C4-2B (cell line): ENCODE results near the gene RALGAPB.
A peak's percentile ranks its signal among the peaks of the same experiment; 100 is the strongest.

Experiments
- H3K27ac ChIP-seq: fragments of 450-650 bp; 2 replicates; pipeline ENCODE4 v1.5.1; 2017
- CTCF ChIP-seq: fragments of 450-650 bp; conservative IDR thresholded peaks from 2 replicates; pipeline ENCODE4 v1.5.1; 2017; ENCODE audit warnings: mild to moderate bottlenecking
- ZFX ChIP-seq: fragments of 450-650 bp; IDR thresholded peaks from 2 replicates; pipeline ENCODE4 v1.6.1; 2017

Gene RALGAPB

GRCh38 chr20:38473367-38473795, 738 bp downstream of the RALGAPB start:
- H3K27ac ChIP-seq, result peak overlapping the region; percentile 83
- no peak for TF ChIP-seq ZFX
- no peak; the same call in none of the 2 replicates for TF ChIP-seq CTCF

GRCh38 chr20:38477747-38478146, 5.1 kb downstream of the RALGAPB start:
- TF ChIP-seq CTCF (no peak), ZFX (no peak)

GRCh38 chr20:38479596-38479995, 7.0 kb downstream of the RALGAPB start:
- H3K27ac ChIP-seq, result no peak overlapping the region
- TF ChIP-seq ZFX, result no peak

More at GRCh38 chr20:38477747-38478146, 5.1 kb downstream of the RALGAPB start:
- no peak overlapping the region for H3K27ac ChIP-seq

- peak overlapping the region; percentile 45; the same call in 1 of the 2 replicates for H3K27ac ChIP-seq
- TF ChIP-seq ZFX (no peak), CTCF (no peak)
Observed at GRCh38 chr20:38485041-38485440, 12.4 kb downstream of the RALGAPB start.

GRCh38 chr20:38489181-38489580, 16.5 kb downstream of the RALGAPB start:
- no peak overlapping the region for H3K27ac ChIP-seq
- no peak for TF ChIP-seq CTCF
- TF ChIP-seq ZFX, result no peak

- no peak overlapping the region for H3K27ac ChIP-seq
- TF ChIP-seq ZFX (no peak), CTCF (no peak)
Observed at GRCh38 chr20:38497246-38497935, 24.7 kb downstream of the RALGAPB start.

GRCh38 chr20:38498909-38499308, 26.3 kb downstream of the RALGAPB start:
- H3K27ac ChIP-seq, result no peak overlapping the region
- TF ChIP-seq ZFX (no peak), CTCF (no peak)

GRCh38 chr20:38499366-38499765, 26.7 kb downstream of the RALGAPB start:
- TF ChIP-seq CTCF (no peak), ZFX (no peak)
- H3K27ac ChIP-seq, result no peak overlapping the region
